ENCODE results near the gene PSME2.

Gene PSME2

DNA sequence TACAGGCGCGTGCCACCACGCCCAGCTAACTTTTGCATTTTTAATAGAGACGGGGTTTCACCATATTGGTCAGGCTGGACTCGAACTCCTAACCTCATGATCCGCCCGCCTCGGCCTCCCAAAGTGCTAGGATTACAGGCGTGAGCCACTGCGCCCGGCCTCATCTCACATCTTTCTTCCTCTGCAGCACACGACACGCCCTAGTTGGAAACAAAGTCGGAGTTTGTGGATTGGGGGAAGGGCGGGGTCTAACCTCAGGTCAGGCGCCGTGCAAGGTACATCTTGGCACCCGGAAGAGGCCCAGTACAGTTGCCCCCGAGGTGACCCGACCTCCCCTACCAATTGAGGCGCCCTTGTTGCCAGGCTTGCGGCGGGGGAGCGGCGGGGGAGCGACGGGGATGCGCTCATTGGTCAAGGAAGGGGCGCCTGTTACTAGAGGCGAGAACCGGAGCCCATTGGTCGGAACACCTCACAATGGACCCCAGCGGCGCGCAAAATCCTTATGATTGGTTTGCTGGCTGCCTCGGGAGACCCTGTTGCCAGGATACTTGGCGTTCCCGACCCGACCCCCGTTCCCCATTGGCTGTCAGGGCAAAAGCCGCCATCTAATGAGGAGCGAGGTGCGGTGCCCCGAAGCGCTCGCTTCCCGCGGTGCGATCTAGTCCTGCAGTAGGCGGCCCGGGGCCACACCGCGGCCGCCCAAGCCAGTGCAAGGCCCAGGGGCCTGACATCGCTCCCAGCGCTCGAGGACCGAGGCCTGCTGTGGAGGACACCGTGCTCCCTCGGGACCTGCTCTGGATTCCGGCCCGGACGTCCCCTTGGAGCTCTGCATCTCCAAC is 25.2 kb upstream of the PSME2 start, which contains the start of gene REC8:
REC8 (plus strand) TSS at position 659 of the 839 bp plus-strand sequence. CDS start 473 bp downstream, outside the sequence.
- H3K4me3 ChIP-seq (ENCODE audit: low read depth, low read length), result no peak within 1 kb of the TSS
- no peak for TF ChIP-seq CTCF (IDR thresholded peaks at IDR 0.05; ENCODE audit: low read depth, low read length)

- no peak overlapping the region for H3K4me3 ChIP-seq (ENCODE audit: low read depth, low read length)
- no peak for TF ChIP-seq CTCF (IDR thresholded peaks at IDR 0.05; ENCODE audit: low read depth, low read length)
Observed at GRCh38 chr14:24167469-24168114, 21.2 kb upstream of the PSME2 start.

GRCh38 chr14:24165785-24166184 is 19.4 kb upstream of the PSME2 start:
- TF ChIP-seq CTCF (IDR thresholded peaks at IDR 0.05; ENCODE audit: low read depth, low read length), result no peak

GRCh38 chr14:24164518-24164991 is 18.1 kb upstream of the PSME2 start:
- no peak overlapping the region for H3K4me3 ChIP-seq (ENCODE audit: low read depth, low read length)
- TF ChIP-seq CTCF (IDR thresholded peaks at IDR 0.05; ENCODE audit: low read depth, low read length), result no peak

More at GRCh38 chr14:24165785-24166184, 19.4 kb upstream of the PSME2 start:
- H3K4me3 ChIP-seq (ENCODE audit: low read depth, low read length), result no peak overlapping the region

GRCh38 chr14:24162093-24162492 is 15.7 kb upstream of the PSME2 start:
- no peak for TF ChIP-seq CTCF (IDR thresholded peaks at IDR 0.05; ENCODE audit: low read depth, low read length)
- peak overlapping the region; percentile 68 for H3K4me3 ChIP-seq (ENCODE audit: low read depth, low read length)

- TF ChIP-seq CTCF (IDR thresholded peaks at IDR 0.05; ENCODE audit: low read depth, low read length), result peak; percentile 76
Observed at GRCh38 chr14:24160850-24161804, 14.7 kb upstream of the PSME2 start, which contains the start of gene IRF9. IRF9 (plus strand) TSS chr14:24161265; CDS start chr14:24162145, 880 bp downstream.

More at GRCh38 chr14:24160850-24161804, 14.7 kb upstream of the PSME2 start, which contains the start of gene IRF9:
- peak within 1 kb of the TSS; percentile 68 for H3K4me3 ChIP-seq (ENCODE audit: low read depth, low read length)

Data from WI38 (cell line).